Measurements from ENCODE around the gene ZNF649. TPM values are rescaled to one million over a fixed set of nuclear protein-coding genes. Genes with fewer than 3 reads are reported as not detected.

Gene ZNF649
- total and polyA plus RNA-seq, 2 donors from 2014 or later = 4.9 to 16.2 TPM

- H3K4me3 ChIP-seq (ENCODE audit: low read length in 3 of 3) = peak overlapping the region in 2 of 3 donors; percentile 12 to 25
- no peak overlapping the region for H3K27ac ChIP-seq (ENCODE audit: low read depth in 2 of 2, low read length in 2 of 2)
- peaks cover 21 to 49% (median 33%) of the 10 kb centered on the region in 3 donors for H3K36me3 ChIP-seq (ENCODE audit: control insufficient read depth in 2 of 3, insufficient read depth in 3 of 3, low read length in 3 of 3)
- TF ChIP-seq CTCF (IDR thresholded peaks at IDR 0.05; ENCODE audit: borderline replicate concordance, extremely low read depth, insufficient read depth) = no peak
- no peak overlapping the region for H3K9ac ChIP-seq (ENCODE audit: low read length in 3 of 3)
- no peak for FAIRE-seq
- peaks cover 3 to 81% (median 41%) of the 10 kb centered on the region in 3 donors for H3K9me3 ChIP-seq (ENCODE audit: control insufficient read depth in 2 of 3, insufficient read depth in 1 of 3, low read length in 3 of 3)
- H3K4me1 ChIP-seq (ENCODE audit: control insufficient read depth in 2 of 3, insufficient read depth in 2 of 3, low read depth in 1 of 3, low read length in 3 of 3) = no peaks in the 10 kb centered on the region
- no peak for DNase-seq
- no peaks in the 10 kb centered on the region for H3K27me3 ChIP-seq (ENCODE audit: control insufficient read depth, insufficient read depth, low read length)
- intact Hi-C loops (cut with DNase I) = no loop called here
Observed at GRCh38 chr19:51873097-51873496, 31.7 kb downstream of the ZNF649 start.

GRCh38 chr19:51861870-51862622 is 42.8 kb downstream of the ZNF649 start:
- intact Hi-C loops (cut with DNase I) = no loop called here
- Histone ChIP-seq H3K36me3 (ENCODE audit: control insufficient read depth in 2 of 3, insufficient read depth in 3 of 3, low read length in 3 of 3) (no peaks in the 10 kb centered on the region), H3K9ac (ENCODE audit: low read length in 3 of 3) (no peak overlapping the region), H3K4me1 (ENCODE audit: control insufficient read depth in 2 of 3, insufficient read depth in 2 of 3, low read depth in 1 of 3, low read length in 3 of 3) (no peaks in the 10 kb centered on the region), H3K27me3 (ENCODE audit: control insufficient read depth, insufficient read depth, low read length) (no peaks in the 10 kb centered on the region), H3K9me3 (ENCODE audit: control insufficient read depth in 2 of 3, insufficient read depth in 1 of 3, low read length in 3 of 3) (peaks cover 0 to 78% (median 45%) of the 10 kb centered on the region in 3 donors), H3K4me3 (ENCODE audit: low read length in 3 of 3) (peak overlapping the region in 1 of 3 donors; percentile 1), H3K27ac (ENCODE audit: low read depth in 2 of 2, low read length in 2 of 2) (no peak overlapping the region)
- FAIRE-seq = no peak
- no peak for TF ChIP-seq CTCF (IDR thresholded peaks at IDR 0.05; ENCODE audit: borderline replicate concordance, extremely low read depth, insufficient read depth)
- DNase-seq = no peak

Other genes with a start within 250 kb of the ZNF649 start
- gene SPACA6, start 211.7 kb downstream of the ZNF649 start, total RNA-seq = 25.4 TPM
- gene SPACA6, start 211.7 kb downstream of the ZNF649 start, polyA plus RNA-seq (ENCODE audit: insufficient read depth, low read depth, low replicate concordance) = 18.9 TPM
- not detected for gene HAS1, start 181.0 kb downstream of the ZNF649 start, total RNA-seq
- gene HAS1, start 181.0 kb downstream of the ZNF649 start, polyA plus RNA-seq (ENCODE audit: insufficient read depth, low read depth, low replicate concordance) = not detected
- gene FPR1, start 153.1 kb downstream of the ZNF649 start, total RNA-seq = 16.6 TPM
- 2.2 TPM for gene FPR1, start 153.1 kb downstream of the ZNF649 start, polyA plus RNA-seq (ENCODE audit: insufficient read depth, low read depth, low replicate concordance)
- gene FPR2, start 143.8 kb downstream of the ZNF649 start, total RNA-seq = 2.3 TPM
- gene FPR2, start 143.8 kb downstream of the ZNF649 start, polyA plus RNA-seq (ENCODE audit: insufficient read depth, low read depth, low replicate concordance) = not detected
- 8.5 TPM for gene FPR3, start 109.9 kb downstream of the ZNF649 start, total RNA-seq
- 1.1 TPM for gene FPR3, start 109.9 kb downstream of the ZNF649 start, polyA plus RNA-seq (ENCODE audit: insufficient read depth, low read depth, low replicate concordance)
- gene ZNF577, start 17.1 kb downstream of the ZNF649 start, total RNA-seq = 19.0 TPM
- gene ZNF577, start 17.1 kb downstream of the ZNF649 start, polyA plus RNA-seq (ENCODE audit: insufficient read depth, low read depth, low replicate concordance) = 32.2 TPM
- gene ZNF613, start 22.5 kb upstream of the ZNF649 start, total RNA-seq = 6.9 TPM
- 5.8 TPM for gene ZNF613, start 22.5 kb upstream of the ZNF649 start, polyA plus RNA-seq (ENCODE audit: insufficient read depth, low read depth, low replicate concordance)
- gene ZNF350, start 81.8 kb upstream of the ZNF649 start, total RNA-seq = 18.9 TPM
- 7.8 TPM for gene ZNF350, start 81.8 kb upstream of the ZNF649 start, polyA plus RNA-seq (ENCODE audit: insufficient read depth, low read depth, low replicate concordance)
- 15.3 TPM for gene ZNF615, start 103.2 kb upstream of the ZNF649 start, total RNA-seq
- gene ZNF615, start 103.2 kb upstream of the ZNF649 start, polyA plus RNA-seq (ENCODE audit: insufficient read depth, low read depth, low replicate concordance) = 5.3 TPM
- gene ZNF614, start 123.4 kb upstream of the ZNF649 start, total RNA-seq = 9.4 TPM
- 3.0 TPM for gene ZNF614, start 123.4 kb upstream of the ZNF649 start, polyA plus RNA-seq (ENCODE audit: insufficient read depth, low read depth, low replicate concordance)
- gene ZNF432, start 143.8 kb upstream of the ZNF649 start, total RNA-seq = 19.5 TPM
- gene ZNF432, start 143.8 kb upstream of the ZNF649 start, polyA plus RNA-seq (ENCODE audit: insufficient read depth, low read depth, low replicate concordance) = 4.7 TPM
- 28.5 TPM for gene ZNF841, start 190.7 kb upstream of the ZNF649 start, total RNA-seq
- 2.8 TPM for gene ZNF841, start 190.7 kb upstream of the ZNF649 start, polyA plus RNA-seq (ENCODE audit: insufficient read depth, low read depth, low replicate concordance)
- 12.8 TPM for gene ZNF616, start 234.9 kb upstream of the ZNF649 start, total RNA-seq
- 3.2 TPM for gene ZNF616, start 234.9 kb upstream of the ZNF649 start, polyA plus RNA-seq (ENCODE audit: insufficient read depth, low read depth, low replicate concordance)